H4 (cell line): Measurements from ENCODE around the gene CISH. TPM values are rescaled to one million over a fixed set of nuclear protein-coding genes. Genes with fewer than 3 reads are reported as not detected.
A peak's percentile ranks its signal among the peaks of the same experiment; 100 is the strongest.

Source experiments
- DNase-seq: peaks from one replicate; pipeline ENCODE4 v3.0.0-alpha.2; 2015; ENCODE audit warnings: low spot score
- total RNA-seq: library from RNA; depleted of rRNA; stranded (reverse); fragments of >200 nt; shearing (Covaris generic); gene quantifications from 2 replicates; pipeline ENCODE4 v1.2.3, GENCODE V29; 2014

The CISH gene
- total RNA-seq, 1 experiment from 2014 or later: 1.3 TPM

DNA sequence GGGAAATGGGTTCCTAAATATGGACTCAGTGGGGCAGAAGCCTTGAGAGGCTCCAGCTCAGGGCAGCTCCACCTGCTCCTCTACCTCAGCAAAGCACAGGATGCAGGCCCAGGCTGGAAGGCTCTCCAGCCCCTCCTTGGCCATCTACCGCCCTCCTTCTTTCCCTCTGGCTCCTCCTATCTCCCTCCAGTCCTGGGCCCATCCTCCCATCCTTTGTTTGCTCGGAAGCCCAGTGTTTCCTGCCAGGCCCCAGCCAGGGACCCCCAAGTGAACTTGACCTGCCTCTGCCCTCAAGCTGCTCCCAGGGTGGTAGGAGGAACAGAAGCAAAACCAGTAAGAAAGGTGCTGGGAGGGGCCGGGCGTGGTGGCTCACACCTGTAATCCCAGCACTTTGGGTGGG lies 25.4 kb upstream of the CISH start:
- DNase-seq: no peak

DNA sequence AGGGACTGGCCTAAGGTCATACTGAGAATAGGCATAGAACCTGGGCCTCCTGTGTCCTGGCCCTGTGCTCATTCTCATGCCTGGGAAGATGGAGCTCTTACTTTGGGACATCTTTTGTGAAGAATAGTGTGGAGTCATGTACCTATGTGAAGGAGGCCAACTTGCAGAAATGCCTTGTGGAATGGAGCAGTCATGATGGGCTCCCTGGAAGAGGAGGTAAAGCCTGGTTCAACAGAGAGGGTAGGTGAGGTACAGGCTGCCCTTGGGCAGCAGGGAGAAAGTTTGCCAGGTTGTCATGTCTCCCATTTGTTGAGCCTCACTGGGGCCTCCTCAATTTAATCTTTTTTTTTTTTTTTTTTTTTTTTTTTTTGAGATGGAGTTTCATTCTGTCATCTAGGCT lies 23.5 kb upstream of the CISH start:
- no peak for DNase-seq

DNA sequence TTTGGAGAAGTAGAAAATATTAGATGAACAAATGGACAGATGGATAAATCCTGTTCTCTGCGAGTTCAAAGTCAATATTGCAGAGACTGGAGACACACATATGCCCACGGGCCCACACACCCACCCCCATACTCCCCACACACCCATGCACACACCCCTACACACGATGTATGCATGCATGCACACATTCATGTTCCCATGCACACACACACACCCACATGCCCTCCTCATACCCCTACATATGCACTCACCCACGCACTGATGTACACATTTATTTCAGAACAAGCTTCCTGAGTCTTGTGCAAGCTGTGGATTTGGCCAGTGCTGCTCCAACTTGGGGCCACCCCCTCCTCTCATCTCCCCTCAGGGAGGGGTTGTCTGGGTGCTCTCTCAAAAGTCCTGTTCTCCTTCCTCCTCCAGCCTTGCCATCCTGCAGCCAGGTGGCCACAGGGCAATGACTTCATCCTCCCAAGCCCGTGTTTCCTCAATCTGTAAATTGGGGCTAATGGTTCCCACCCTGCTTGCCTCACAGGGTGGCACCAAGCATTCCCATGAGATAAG lies 21.7 kb upstream of the CISH start:
- no peak for DNase-seq

DNA sequence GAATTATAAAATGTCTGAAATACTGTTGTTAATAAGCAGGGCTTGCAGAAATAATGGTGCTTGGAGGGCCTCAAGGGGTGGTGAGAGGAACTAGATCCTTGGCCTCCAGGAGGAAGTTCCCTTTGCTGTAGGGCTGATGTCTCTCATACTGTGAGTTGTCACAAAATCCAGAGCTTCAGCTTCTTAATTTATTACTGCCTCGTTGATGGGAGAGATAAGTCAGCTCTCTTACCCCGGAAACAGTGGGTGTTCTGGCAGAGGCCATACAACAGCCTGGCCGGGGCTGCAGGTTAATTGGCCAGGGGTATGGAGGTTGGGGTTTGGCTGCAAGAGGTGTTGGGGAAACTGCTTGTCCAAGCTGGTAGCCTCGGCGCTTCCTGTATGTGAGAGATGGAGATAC lies 20.9 kb upstream of the CISH start:
- no peak for DNase-seq

- peak; percentile 42 for DNase-seq
Measured at GRCh38 chr3:50630877-50631276, 19.3 kb upstream of the CISH start.

GRCh38 chr3:50630394-50630793 lies 18.8 kb upstream of the CISH start:
- DNase-seq: no peak

GRCh38 chr3:50628601-50629000 lies 17.0 kb upstream of the CISH start:
- DNase-seq: no peak

GRCh38 chr3:50627407-50628051 lies 16.0 kb upstream of the CISH start:
- peak; percentile 83 for DNase-seq

GRCh38 chr3:50626401-50626800 lies 14.8 kb upstream of the CISH start:
- DNase-seq: no peak

- DNase-seq: no peak
Measured at GRCh38 chr3:50625231-50626182, 13.9 kb upstream of the CISH start.

DNA sequence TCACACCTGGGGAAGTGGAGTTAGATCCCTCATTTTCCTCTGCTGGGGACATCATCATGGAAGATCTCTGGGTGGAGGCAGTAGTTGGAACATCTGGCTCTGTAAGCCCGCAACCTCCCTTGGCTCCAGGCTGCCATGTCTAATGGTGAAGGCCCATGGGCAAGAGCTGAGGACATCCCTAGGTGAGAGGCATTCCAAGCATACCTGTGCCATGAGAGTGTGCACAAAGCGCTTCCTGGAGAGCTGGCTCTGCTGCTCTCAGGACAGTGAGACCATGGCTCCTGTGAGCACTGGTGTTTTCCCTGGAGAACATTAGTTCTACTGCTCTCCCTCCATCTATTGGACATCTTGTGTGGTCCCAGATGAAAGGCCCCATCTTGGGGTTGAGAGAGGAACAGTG lies 13.1 kb upstream of the CISH start:
- DNase-seq: no peak

DNA sequence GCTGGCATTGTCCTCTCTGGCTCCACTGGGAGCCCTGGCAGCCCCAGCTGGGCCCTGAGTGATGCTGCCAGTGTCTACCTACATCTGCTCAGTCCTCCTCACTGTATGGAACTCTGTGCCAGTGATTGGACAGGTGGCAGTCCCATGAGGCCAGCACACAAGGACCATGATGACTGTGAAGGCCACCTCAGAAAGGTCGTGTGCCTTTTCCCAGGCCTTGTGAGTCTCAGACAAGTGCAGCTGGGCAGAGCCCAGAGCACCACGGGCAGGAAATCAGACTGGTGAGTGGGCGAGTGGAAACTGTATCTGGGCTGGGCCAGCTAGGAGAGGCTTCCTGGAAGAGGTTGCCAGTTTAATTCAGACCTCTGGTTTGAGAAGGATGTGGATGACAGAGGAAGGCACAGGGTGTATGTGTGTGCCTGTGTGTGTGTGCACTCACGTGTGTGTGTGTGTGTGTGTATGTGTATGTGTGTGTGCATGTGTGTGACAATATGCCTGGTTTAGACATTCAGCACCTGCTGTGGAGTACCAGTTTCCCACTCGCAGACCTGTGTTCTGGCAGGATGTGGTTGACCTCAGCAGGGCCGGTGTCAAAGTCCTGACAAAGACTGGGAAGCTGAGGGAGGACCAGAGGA lies 12.4 kb upstream of the CISH start:
- DNase-seq: no peak

DNA sequence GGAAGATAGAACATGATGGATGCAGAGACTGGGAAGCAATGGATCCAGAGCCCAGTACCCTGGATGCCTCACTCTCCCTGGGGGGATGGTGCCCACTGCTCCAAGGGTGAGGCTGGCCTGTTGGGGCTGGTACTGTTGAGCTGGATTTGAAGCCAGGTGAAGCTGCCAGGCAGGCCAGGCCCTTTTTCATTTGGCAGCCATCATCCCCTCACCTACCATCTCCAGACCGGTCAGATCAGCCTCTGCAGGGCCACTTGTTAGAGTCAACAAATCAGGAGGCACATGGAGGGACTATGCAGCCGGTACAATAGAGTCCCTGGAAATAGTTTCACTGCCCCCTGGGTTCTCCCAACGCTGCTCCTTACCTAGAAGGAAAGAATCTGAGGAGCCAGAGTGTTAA lies 11.3 kb upstream of the CISH start:
- DNase-seq: no peak

DNA sequence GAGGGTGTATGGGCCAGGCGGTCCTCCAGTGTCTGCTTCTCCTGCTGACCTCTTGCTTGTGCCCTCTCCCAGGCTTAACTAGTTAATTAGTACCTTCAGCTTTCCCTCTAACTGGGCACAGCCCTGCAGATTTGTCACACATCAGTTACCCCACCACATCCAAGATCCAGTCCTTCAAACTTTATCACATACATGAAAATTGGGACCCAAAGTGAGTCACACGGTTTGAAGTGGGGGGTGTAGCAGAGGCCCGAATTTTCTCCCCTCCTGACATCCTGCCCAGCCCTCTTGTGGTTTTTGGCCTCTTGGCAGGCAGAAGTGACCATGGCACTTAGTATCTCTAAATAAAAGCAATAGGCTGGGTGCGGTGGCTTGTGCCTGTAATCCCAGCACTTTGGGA lies 9.2 kb upstream of the CISH start:
- no peak for DNase-seq

DNA sequence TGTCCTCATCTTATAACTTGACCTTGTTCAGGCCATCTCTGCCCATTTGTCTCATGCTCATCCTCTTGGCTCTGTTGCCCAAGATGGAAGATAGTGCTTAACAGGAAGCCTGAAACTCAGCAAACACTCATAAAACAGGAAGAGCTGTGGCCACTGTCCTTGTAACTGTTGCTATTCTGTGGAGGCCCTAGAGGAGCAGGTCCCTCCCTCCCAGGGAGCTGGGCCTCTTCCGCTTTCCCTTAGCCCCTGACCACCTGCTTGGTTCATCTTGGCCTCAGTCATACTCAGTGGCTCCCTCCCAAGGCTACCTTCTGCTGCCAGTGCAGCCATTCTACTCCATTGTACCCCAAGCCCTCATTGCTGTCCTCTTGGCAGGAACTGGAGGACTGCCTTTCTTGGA lies 8.8 kb upstream of the CISH start:
- DNase-seq: no peak

- DNase-seq: no peak
Measured at GRCh38 chr3:50617911-50618481, 6.4 kb upstream of the CISH start.

- DNase-seq: no peak
Measured at GRCh38 chr3:50617096-50617791, 5.7 kb upstream of the CISH start, which contains the start of gene MAPKAPK3. TSS of gene MAPKAPK3 (plus strand) at chr3:50617151. CDS start at chr3:50617566, 415 bp downstream.

DNA sequence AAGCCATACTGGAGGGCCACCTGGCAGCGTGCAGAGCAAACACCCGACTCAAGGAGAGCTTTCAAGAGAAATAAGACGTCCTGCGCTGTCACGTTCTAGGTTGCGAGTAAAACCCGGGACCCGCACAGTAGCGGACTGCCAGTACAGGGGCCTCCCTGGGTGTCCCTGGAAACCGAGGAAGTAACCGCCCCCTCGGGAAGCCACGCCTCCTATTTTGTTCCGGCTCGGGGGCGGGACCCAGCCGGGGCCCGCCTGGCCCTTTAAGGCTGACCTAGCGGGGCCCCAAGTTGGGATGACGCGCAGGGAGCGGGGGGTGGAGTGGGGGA lies 5.2 kb upstream of the CISH start:
- DNase-seq: peak; percentile 57

GRCh38 chr3:50616003-50616769 lies 4.6 kb upstream of the CISH start:
- DNase-seq: peak; percentile 77

GRCh38 chr3:50615190-50615589 lies 3.6 kb upstream of the CISH start:
- no peak for DNase-seq
